RWPE1 (cell line): ENCODE data around the gene UBAC2.

Experiments used
- CTCF ChIA-PET: fragments of 350-600 bp; sonication (Branson Sonifier 250); formaldehyde crosslinking; extraction: SDS; loops from one replicate; lab custom pipeline; 2021; lab: Yijun Ruan, JAX
- POLR2A ChIA-PET: fragments of 400-600 bp; formaldehyde crosslinking; extraction: SDS; loops from one replicate; lab custom pipeline; 2020; ENCODE audit warnings: antibody characterized with exemption; ENCODE audit not compliant: low non-redundant PET; lab: Yijun Ruan, JAX
- DNase-seq: peaks from one replicate; pipeline ENCODE4 v3.0.0; 2012; ENCODE audit warnings: low spot score
- H3K27ac ChIP-seq: fragments of 450-650 bp; 2 replicates; pipeline ENCODE4 v1.5.1; 2017
- TF ChIP-seq, protein P1 (sequence below): fragments of 450-650 bp; conservative IDR thresholded peaks from 2 replicates; pipeline ENCODE4 v1.5.1; 2017; ENCODE audit warnings: low read depth, mild to moderate bottlenecking

UBAC2 gene

GRCh38 chr13:99352351-99353245 lies 151.9 kb downstream of the UBAC2 start:
- ChIA-PET CTCF (interaction anchor here (0.5 to 0.6 kb wide), 2 partner anchors 42 to 176 kb away, joined by 3 read pairs; no protein-coding TSS in a partner anchor), POLR2A (no interaction called here)
- no peak for DNase-seq
- TF ChIP-seq, protein P1, sequence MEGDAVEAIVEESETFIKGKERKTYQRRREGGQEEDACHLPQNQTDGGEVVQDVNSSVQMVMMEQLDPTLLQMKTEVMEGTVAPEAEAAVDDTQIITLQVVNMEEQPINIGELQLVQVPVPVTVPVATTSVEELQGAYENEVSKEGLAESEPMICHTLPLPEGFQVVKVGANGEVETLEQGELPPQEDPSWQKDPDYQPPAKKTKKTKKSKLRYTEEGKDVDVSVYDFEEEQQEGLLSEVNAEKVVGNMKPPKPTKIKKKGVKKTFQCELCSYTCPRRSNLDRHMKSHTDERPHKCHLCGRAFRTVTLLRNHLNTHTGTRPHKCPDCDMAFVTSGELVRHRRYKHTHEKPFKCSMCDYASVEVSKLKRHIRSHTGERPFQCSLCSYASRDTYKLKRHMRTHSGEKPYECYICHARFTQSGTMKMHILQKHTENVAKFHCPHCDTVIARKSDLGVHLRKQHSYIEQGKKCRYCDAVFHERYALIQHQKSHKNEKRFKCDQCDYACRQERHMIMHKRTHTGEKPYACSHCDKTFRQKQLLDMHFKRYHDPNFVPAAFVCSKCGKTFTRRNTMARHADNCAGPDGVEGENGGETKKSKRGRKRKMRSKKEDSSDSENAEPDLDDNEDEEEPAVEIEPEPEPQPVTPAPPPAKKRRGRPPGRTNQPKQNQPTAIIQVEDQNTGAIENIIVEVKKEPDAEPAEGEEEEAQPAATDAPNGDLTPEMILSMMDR, result no peak
- no peak overlapping the region for H3K27ac ChIP-seq

DNA sequence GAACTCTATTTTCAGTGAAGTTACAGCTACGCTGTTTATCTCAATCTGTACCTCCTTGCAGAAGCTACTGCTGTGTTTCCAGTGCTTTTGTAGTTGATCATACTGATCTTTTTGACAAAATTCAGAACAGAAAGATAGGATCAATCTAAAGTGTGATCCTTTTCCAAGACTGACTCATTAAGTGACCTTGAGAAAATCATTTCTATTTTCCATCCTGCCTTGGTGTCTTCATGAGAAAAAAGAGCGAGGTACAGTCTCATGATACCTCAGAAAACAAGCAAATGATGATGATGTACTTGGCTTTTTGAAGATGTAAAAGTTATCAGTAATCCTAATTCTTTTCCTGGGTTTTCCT lies 152.6 kb downstream of the UBAC2 start:
- no peak for DNase-seq
- no peak overlapping the region for H3K27ac ChIP-seq
- POLR2A ChIA-PET, result no interaction called here
- CTCF ChIA-PET, result no interaction called here
- TF ChIP-seq, protein P1, result no peak

- TF ChIP-seq, protein P1, result no peak
- no peak for DNase-seq
- no peak overlapping the region for H3K27ac ChIP-seq
- POLR2A ChIA-PET, result no interaction called here
- CTCF ChIA-PET, result no interaction called here
These were observed 153.2 kb downstream of the UBAC2 start for GRCh38 chr13:99353836-99354235.

DNA sequence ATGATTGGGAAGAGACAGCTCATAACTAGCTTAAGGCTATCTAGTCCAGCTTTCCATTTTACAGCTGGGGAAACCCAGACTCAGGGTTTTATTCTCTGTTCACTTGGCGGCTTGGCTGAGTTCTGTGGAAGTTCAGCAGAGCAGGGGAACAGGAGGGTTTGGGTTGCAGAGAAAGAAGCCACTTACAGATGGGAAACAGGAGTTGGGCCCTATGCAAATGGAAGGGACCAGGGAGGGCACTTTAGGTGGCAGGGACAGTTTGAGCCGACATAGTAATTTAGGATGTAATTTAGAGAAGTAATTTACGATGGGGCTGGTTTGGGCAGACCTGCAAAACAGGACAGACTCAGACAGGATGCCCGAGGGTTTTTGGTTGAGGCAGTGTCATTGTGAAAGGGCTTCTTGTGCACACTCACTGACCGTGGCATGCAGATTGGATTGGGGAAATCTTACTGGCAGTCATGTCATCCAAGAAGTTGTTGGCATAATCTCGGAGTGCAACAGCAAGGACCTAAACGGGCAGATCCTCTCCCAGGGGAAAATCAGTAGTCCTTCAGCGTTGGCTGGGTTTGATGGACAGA lies 153.8 kb downstream of the UBAC2 start:
- DNase-seq, result no peak
- POLR2A ChIA-PET, result no interaction called here
- no peak overlapping the region for H3K27ac ChIP-seq
- TF ChIP-seq, protein P1, result no peak
- CTCF ChIA-PET, result no interaction called here

- CTCF ChIA-PET, result no interaction called here
- TF ChIP-seq, protein P1, result no peak
- DNase-seq, result no peak
- POLR2A ChIA-PET, result no interaction called here
- no peak overlapping the region for H3K27ac ChIP-seq
These were observed 154.8 kb downstream of the UBAC2 start for GRCh38 chr13:99355267-99356011.

GRCh38 chr13:99356012-99356261 lies 155.3 kb downstream of the UBAC2 start:
- POLR2A ChIA-PET, result no interaction called here
- H3K27ac ChIP-seq, result no peak overlapping the region
- DNase-seq, result no peak
- TF ChIP-seq, protein P1, result no peak
- CTCF ChIA-PET, result no interaction called here
